Stimulated activated CD8-positive, alpha-beta memory T cell treated with anti-CD3 and anti-CD28 coated beads, Interleukin-7, amount 100 ng/mL, for 1 hour (primary cell): ENCODE results near the gene CMIP.

Experiments
- DNase-seq, 2 donors: peaks; one replicate each; pipeline ENCODE4 v3.0.0-alpha.2; 2020; ENCODE audit warnings: low read depth in 2 of 2

The CMIP gene

GRCh38 chr16:81638286-81638945 is 193.8 kb downstream of the CMIP start:
- no peak for DNase-seq

DNA sequence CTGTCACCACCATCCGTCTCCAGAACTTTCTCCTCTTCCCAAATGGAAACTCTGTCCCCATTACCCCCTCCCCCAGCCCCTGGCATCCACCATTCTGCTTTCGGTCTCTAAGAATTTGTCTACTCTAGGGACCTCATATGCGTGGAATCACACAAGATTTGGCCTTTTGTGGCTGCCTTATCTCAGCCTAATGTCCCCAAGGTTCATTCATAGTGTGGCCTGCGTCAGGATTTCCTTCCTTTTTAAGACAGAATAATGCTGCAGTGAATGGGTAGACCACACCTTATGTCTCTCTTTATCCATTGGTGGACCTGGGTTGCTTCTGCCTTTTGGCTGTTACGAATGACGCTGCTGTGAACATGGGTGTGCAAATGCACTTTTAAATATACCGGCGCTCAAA is 194.7 kb downstream of the CMIP start:
- DNase-seq: no peak

DNA sequence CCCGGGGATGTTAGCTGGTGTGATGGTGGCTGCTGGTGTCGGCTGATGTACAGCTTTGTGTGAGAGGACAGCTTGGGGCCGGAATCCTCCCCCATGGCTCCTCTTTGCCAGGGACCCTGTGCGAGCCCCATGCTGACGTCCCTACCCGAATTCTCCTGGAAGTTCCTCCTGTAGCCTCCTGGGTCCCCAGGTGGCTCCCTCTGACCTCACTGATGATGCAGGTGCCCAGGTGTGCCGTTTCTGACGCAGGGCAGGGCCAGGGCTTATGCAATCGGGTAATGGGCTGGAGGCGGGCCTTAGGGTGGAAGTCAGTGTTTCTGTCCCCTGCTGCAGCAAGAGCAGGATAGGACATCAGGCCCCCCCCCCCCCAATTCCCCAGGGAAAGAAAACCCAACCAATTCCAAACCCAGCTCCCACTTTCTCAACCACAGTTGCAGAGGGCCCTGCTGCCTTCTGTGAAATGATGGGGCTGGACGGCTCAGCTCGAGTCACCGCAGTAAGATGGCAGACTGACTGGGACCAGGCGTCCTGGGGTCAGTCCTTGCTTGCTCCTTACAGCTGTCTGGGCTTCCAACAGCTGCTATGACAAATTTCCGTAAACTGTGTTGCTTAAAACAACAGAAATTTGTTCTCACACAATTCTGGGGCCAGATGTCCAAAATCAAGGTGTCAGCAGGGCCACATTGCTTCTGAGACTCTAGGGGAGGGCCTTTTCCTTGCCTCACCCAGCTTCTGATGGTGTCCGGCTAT is 195.5 kb downstream of the CMIP start:
- no peak for DNase-seq

- DNase-seq: no peak
Observed at GRCh38 chr16:81640681-81641070, 196.1 kb downstream of the CMIP start.

GRCh38 chr16:81641395-81642106 is 196.9 kb downstream of the CMIP start:
- DNase-seq: no peak

DNA sequence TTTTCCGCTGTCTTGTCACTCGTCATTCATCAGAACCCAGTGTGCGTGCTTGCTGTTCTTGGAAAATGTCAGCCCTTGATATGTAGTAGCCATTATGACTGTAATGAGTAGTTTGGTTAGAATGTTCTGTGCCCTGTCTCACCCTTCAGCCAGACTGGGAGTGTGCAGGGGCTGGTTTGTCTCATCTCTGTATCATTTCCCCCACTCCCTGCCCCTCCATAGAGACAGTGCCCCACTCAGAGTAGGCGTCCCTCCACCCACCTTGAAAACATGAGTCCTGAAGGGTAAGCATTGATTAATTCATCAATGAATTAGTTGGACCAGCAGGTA is 197.5 kb downstream of the CMIP start:
- no peak for DNase-seq

- no peak for DNase-seq
Observed at GRCh38 chr16:81642943-81643342, 198.3 kb downstream of the CMIP start.

GRCh38 chr16:81645266-81645694 is 200.7 kb downstream of the CMIP start:
- no peak for DNase-seq

DNA sequence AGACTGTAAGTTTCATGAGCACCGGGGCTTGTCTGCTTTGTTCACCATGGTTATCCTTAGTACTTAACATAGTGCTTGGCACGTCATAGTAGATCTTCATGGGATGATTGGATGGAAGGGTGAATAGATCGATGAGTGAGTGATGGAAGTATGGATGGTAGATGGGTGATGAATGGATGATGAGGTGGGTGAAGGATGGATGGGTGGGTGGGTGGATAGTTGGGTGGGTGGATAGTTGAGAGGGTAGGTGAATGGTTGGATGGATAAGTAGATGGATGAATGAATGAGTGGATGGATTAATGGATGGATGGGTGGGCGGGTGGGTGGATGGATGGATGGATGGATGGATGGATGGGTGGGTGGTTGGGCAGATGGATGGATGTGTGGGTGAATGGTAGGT is 201.3 kb downstream of the CMIP start:
- DNase-seq: no peak

DNA sequence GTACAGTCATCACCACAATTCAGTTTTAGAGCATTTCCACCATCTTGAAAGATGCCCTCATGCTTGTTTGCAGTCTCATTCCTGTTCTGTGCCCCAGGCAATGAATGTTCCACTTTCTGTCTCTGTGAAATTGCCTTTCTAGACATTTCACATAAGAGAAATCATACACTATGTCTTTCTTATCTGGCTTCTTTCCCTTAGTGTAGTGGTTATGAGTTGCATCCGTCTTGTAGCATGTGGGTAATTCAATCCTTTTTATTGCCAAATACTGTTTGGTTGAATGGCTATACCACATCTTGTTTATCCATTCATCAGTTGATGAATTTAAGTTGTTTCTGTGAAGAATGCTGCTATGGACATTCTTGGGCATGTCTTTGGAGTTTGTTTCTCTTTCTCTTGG is 202.0 kb downstream of the CMIP start:
- no peak for DNase-seq

- DNase-seq: no peak
Observed at GRCh38 chr16:81647527-81647926, 202.9 kb downstream of the CMIP start.

DNA sequence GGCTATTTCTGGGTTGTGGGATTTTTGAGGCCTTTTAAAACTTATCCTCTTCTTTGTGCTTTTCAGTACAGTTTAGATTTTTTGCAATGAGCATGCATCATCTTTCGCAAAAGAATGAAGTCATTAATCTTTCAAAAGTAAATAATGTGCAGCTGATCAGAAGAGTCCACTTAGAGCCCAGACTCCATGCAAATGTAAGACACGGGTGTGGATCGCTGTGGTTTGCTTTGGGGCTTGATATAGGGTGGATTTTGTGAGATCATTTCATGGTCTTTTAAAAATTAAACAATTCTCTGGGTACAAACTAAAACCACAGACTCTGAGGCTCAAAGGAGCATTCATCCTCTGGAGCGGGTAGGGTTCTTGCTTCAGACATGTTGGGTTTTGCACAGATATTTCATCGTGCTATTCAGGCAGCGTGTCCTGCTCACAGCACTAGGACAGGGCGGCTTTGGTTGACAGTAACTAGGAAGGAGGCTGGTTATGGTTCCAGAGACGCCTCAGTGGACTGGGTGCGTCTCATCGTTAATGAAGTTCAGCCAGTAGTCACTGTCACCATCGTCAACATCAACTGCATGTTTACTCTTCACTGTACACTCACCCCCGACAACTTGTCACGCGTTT is 205.1 kb downstream of the CMIP start:
- DNase-seq: no peak

DNA sequence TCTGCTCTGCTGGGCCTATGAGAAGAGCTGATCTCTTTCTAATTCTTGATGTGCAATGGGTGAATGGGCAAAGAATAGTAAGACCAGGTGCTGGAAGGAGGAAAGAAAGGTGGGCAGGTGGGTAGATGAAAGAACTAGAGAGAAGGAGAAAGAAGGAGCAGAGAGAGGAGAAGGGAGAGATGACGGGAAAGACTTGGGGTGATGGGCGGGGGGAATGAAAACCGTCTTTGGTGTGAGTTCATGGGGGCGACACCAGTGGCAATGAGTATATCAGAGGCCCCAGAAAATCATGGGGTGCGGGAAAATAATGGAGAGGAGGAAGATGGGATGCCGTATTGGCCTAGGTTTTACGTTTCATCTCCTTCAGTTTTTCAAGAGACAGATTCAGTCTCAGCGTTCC is 205.7 kb downstream of the CMIP start:
- no peak for DNase-seq

DNA sequence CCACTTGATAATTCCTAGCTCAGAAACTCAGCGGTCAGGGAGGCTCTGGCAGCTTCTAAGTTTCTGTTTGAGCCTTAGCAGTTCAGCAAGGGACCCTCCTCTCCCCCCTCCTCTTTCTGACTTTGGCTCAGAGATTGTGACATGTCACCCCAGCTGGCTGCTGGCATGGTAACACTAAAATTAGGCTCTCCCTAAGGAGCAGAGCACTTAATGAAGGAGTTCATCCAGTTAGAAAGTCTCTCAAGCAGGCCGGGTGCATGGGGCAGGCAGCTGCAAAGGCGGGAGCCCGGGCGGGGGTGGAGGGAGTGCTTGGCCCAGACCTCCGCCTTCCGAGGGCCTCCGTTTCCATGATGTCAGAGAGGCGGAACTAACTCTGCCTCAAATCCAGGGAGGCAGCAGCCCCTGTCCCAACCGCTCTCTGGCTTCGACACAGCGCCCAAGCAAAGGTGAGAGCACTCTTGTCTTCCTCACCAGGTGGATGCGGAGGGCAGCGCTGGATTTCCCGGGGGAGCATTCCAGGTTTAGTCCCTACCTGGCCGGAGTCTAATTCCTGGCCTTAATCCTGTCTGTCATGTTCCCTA is 206.5 kb downstream of the CMIP start:
- no peak for DNase-seq

DNA sequence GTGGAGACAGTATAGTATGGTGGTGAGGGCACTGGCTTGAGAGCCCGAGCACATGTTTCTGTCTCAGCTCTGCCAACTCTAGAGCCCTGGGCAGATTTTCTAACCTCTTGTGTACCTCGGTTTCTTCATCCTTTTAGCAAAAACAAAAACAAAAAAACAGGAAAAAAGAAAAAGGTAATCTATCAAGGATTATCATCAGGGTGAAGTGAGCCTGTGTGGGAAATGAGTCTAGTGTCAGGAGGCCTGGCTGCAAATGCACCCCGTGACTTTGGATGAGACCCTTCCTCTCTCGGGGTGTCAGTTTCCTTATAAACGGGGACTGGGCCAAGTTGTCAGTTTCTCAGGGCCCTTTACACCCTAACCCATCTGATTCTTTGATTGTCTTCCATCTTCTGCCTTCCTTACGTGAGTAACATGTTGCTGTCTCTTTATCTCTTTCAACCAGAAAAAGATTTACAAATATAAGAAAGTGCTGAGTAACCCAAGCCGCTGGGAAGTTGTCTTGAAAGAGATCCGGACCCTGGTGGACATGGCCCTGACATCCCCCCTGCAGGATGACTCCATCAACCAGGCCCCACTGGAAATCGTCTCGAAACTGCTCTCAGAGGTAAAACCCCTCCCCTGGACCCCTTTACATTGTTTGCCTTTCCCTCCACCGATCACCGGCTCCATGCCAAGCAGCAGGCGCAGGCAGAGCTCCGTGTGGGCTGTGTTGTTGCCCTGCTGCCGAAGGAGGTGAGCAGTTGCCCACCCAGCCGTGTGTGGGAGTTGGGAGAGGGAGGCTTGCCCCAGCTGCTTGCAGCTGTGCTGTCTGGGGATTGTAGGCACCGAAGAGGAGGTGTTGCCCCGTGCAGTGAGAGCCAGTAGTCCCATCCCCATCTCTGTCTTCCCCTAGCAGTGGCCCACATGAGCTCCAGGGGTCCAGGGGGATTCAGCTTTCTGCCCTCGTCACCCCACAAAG is 207.4 kb downstream of the CMIP start:
- no peak for DNase-seq

GRCh38 chr16:81652798-81653505 is 208.3 kb downstream of the CMIP start:
- no peak for DNase-seq

- no peak for DNase-seq
Observed at GRCh38 chr16:81654346-81654745, 209.7 kb downstream of the CMIP start.

DNA sequence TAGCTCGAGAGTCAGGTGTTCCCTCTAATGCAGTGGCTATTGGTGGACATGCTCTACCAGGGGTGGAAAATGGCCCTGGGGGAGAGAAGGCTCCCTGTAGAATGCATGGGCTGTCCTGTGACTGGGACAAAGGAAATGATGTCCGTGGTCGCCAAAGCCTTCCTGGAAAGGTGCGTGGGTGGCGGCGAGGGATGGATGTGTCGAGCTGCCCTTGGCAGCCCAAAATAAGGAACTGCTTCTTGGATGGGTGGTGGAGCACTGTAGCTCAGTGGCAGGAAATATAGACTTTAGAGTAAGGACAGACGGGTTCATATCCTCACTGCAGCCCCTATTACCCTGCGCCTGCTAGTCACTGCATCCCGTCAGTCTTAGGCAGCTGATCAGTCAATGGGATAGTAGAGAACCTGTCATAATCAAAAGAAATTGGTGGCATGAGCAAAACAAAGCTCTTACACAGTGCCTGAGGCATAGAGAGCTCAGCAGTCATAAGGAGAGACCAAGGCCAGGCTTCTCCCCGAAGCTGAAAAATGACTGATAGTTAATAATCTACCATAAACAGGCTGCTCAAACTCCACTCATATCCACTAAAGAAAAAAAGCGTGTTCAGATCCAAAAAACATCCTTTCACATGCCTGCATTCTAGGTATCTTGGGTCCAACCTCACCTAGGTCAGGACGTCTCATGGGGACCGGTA is 211.0 kb downstream of the CMIP start:
- DNase-seq: no peak

GRCh38 chr16:81657224-81657623 is 212.6 kb downstream of the CMIP start:
- no peak for DNase-seq

DNA sequence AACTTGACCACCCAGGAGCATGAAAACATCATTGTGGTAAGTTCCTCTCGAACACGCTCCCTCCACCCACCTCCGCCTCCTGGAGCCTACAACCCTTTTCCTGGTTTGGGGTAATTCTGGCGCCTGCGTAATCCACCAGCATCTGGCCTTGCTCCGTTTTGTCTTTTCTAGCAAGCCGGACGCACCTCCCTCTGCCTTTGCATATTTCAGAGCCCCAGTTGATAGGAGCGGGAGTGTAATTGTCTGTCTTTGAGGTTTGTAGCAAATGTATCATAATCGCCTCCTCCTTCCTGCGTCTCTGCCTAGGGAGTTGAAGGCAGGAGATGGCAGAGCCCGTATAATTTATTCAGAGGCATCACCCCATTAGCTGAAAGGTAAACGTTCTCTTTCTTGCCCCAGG is 213.2 kb downstream of the CMIP start:
- no peak for DNase-seq
